Right lobe of liver (tissue), 6 donors: ENCODE results near the gene MEIS2. TPM values are rescaled to one million over a fixed set of nuclear protein-coding genes. Genes with fewer than 3 reads are reported as not detected.
A peak's percentile ranks its signal among the peaks of the same experiment; 100 is the strongest.

ENCODE experiments used
- ATAC-seq, 4 donors: fragments of 200-7000 bp; cut with Tn5 transposase; one replicate each; pipeline ENCODE4 v1.9.1; 2020; ENCODE audit warnings: mild to moderate bottlenecking in 4 of 4, moderate library complexity in 4 of 4
- DNase-seq, 3 donors: peaks; one replicate each; pipeline ENCODE4 v3.0.0-alpha.2; 2020
- H3K27ac ChIP-seq, 3 donors: fragments of 200-600 bp; one replicate each; pipeline ENCODE4 v1.8.0; 2022
- H3K27me3 ChIP-seq, 2 donors: fragments of 200-600 bp; one replicate each; pipeline ENCODE4 v1.8.0; 2022
- H3K36me3 ChIP-seq, 4 donors: fragments of 200-600 bp; sonication (generic) in 1 of 4; one replicate each; pipeline versions ENCODE4 v1.5.1 to v1.8.0; 2017 to 2022; ENCODE audit warnings: control low read depth in 1 of 4
- H3K4me1 ChIP-seq, 4 donors: fragments of 200-600 bp; sonication (generic) in 1 of 4; one replicate each; pipeline versions ENCODE4 v1.5.1 to v1.8.0; 2017 to 2022; ENCODE audit warnings: control low read depth in 1 of 4
- H3K4me3 ChIP-seq, 3 donors: fragments of 200-600 bp; one replicate each; pipeline ENCODE4 v1.8.0; 2022
- H3K9me3 ChIP-seq, 4 donors: fragments of 200-600 bp; sonication (generic) in 1 of 4; one replicate each; pipeline versions ENCODE4 v1.5.1 to v1.8.0; 2017 to 2022; ENCODE audit warnings: control low read depth in 1 of 4
- CTCF ChIP-seq, 4 donors: fragments of 200-600 bp in 3 of 4; fragments of 450-650 bp in 1 of 4; IDR thresholded peaks; one replicate each; pipeline versions ENCODE4 v1.5.1 to v1.8.0; 2016 to 2022; ENCODE audit warnings: antibody characterized with exemption in 4 of 4, mild to moderate bottlenecking in 2 of 4
- POLR2A ChIP-seq: fragments of 450-650 bp; IDR thresholded peaks from one replicate; pipeline ENCODE4 v1.6.1; 2017; ENCODE audit warnings: antibody characterized with exemption, mild to moderate bottlenecking
- WGBS: methylation state at CpG from one replicate; pipeline ENCODE4 v1.1.6; 2018; ENCODE audit warnings: low coverage, low lambda C conversion rate; ENCODE audit not compliant: insufficient coverage; ENCODE audit errors: missing lambda C conversion rate; 5-methylcytosine and 5-hydroxymethylcytosine counted together
- intact Hi-C, 2 donors: fragments of 100-400 bp; cut with DNase I; formaldehyde crosslinking; loops; one replicate each; pipeline versions ENCODE4 v1.11.2 to v1.14.1; 2022
- total RNA-seq, 6 experiments: library from RNA; depleted of rRNA in 2 of 6; stranded (reverse); fragments of >200 nt in 2 of 6; fragmentation: NEBNext Ultra II Directional in 3 of 6; extraction: Animal tissue kit (Norgen Biotek cat#: 25700) in 3 of 6; gene quantifications; one replicate each; pipeline versions ENCODE4 v1.1.0 to v1.2.4, GENCODE V29; 2016 to 2023
- donor health status: DM: no; HTN: yes; CAD: no.
- donor health status: DM: no; HTN: no; CAD: no.
- donor health status: DM: no; HTN: no; CAD: no.
- donor health status: DM: no; HTN: yes; CAD: no.
- donor health status: DM: no; HTN: yes; CAD: no.

The MEIS2 gene
- total RNA-seq, 6 experiments from 2014 or later, result 6.1 to 18.0 (median 7.9) TPM

- H3K9me3 ChIP-seq, result no peaks in the 10 kb centered on the region
- intact Hi-C loops, result no loop called here
- H3K4me3 ChIP-seq, result no peak overlapping the region
- 43% methylated on average over 4 of the region's 4 CpGs for WGBS
- no peak overlapping the region for H3K27ac ChIP-seq
- no peaks in the 10 kb centered on the region for H3K36me3 ChIP-seq
- H3K4me1 ChIP-seq, result no peaks in the 10 kb centered on the region
- no peaks in the 10 kb centered on the region for H3K27me3 ChIP-seq
- DNase-seq (no peak), ATAC-seq (no peak)
- TF ChIP-seq CTCF (IDR thresholded peaks at IDR 0.05), result no peak
These were observed 201.7 kb downstream of the MEIS2 start for GRCh38 chr15:36898536-36899126.

GRCh38 chr15:36897834-36898233 is 202.5 kb downstream of the MEIS2 start:
- Histone ChIP-seq H3K27me3 (no peaks in the 10 kb centered on the region), H3K27ac (no peak overlapping the region), H3K4me3 (no peak overlapping the region), H3K36me3 (no peaks in the 10 kb centered on the region), H3K4me1 (no peaks in the 10 kb centered on the region), H3K9me3 (no peaks in the 10 kb centered on the region)
- ATAC-seq (no peak), DNase-seq (no peak)
- WGBS, result 80% methylated on average over 3 of the region's 3 CpGs
- intact Hi-C loops, result no loop called here
- TF ChIP-seq POLR2A, result no peak
- no peak for TF ChIP-seq CTCF (IDR thresholded peaks at IDR 0.05)

- 63% methylated on average over 3 of the region's 3 CpGs for WGBS
- Histone ChIP-seq H3K4me1 (no peaks in the 10 kb centered on the region), H3K27ac (no peak overlapping the region), H3K27me3 (no peaks in the 10 kb centered on the region), H3K4me3 (no peak overlapping the region), H3K36me3 (no peaks in the 10 kb centered on the region), H3K9me3 (no peaks in the 10 kb centered on the region)
- DNase-seq, result no peak
- TF ChIP-seq CTCF (IDR thresholded peaks at IDR 0.05) (no peak), POLR2A (no peak)
- peak in 2 of 4 donors; percentile 16 to 27 for ATAC-seq
- intact Hi-C loops, result no loop called here
These were observed 203.4 kb downstream of the MEIS2 start for GRCh38 chr15:36896949-36897348.

GRCh38 chr15:36894075-36894474 is 206.3 kb downstream of the MEIS2 start:
- ATAC-seq (no peak), DNase-seq (no peak)
- intact Hi-C loops, result no loop called here
- no peaks in the 10 kb centered on the region for H3K27me3 ChIP-seq
- H3K36me3 ChIP-seq, result no peaks in the 10 kb centered on the region
- no peak overlapping the region for H3K27ac ChIP-seq
- no peak overlapping the region for H3K4me3 ChIP-seq
- H3K9me3 ChIP-seq, result no peaks in the 10 kb centered on the region
- TF ChIP-seq CTCF (IDR thresholded peaks at IDR 0.05), result no peak
- no peak for TF ChIP-seq POLR2A
- WGBS, result 88% methylated on average over 4 of the region's 4 CpGs
- H3K4me1 ChIP-seq, result no peaks in the 10 kb centered on the region

GRCh38 chr15:36893276-36893675 is 207.1 kb downstream of the MEIS2 start:
- no peaks in the 10 kb centered on the region for H3K4me1 ChIP-seq
- H3K27me3 ChIP-seq, result no peaks in the 10 kb centered on the region
- TF ChIP-seq CTCF (IDR thresholded peaks at IDR 0.05) (no peak), POLR2A (no peak)
- ATAC-seq (no peak), DNase-seq (no peak)
- H3K36me3 ChIP-seq, result no peaks in the 10 kb centered on the region
- intact Hi-C loops, result no loop called here
- no peaks in the 10 kb centered on the region for H3K9me3 ChIP-seq
- H3K4me3 ChIP-seq, result no peak overlapping the region
- no CpG with 5 or more reads among the region's 1 CpG for WGBS
- no peak overlapping the region for H3K27ac ChIP-seq
